ENCODE results near the gene ENPEP.
"Not testable (repeated sequence)": the region's sequence is repeated elsewhere in the genome, so short reads cannot be mapped to it uniquely, and the experiment has no call there.

Gene ENPEP

GRCh38 chr4:110475881-110476818 lies at the start of gene ENPEP:
ENPEP (plus strand) TSS chr4:110476155; CDS start chr4:110476415, 260 bp downstream.
- Histone ChIP-seq H3K4me1 (no peaks in the 10 kb centered on the region), H3K9me3 (no peaks in the 10 kb centered on the region), H3K27me3 (no peaks in the 10 kb centered on the region), H3K36me3 (no peaks in the 10 kb centered on the region), H4K20me1 (no peaks in the 10 kb centered on the region), H3K27ac (no peak within 1 kb of the TSS), H3K4me2 (no peak within 1 kb of the TSS), H3K4me3 (no peak within 1 kb of the TSS), H3K9ac (no peak within 1 kb of the TSS)
- no peak for TF ChIP-seq Cebpa-rat (IDR thresholded peaks at IDR 0.05)

GRCh38 chr4:110431805-110432204 lies 44.1 kb upstream of the ENPEP start:
- not testable (repeated sequence) for H3K4me3 ChIP-seq, H3K9ac ChIP-seq, H3K36me3 ChIP-seq, H3K27me3 ChIP-seq, H3K9me3 ChIP-seq, H4K20me1 ChIP-seq, H3K4me2 ChIP-seq, H3K27ac ChIP-seq, H3K4me1 ChIP-seq

- not testable (repeated sequence) for H3K4me3 ChIP-seq, H3K9ac ChIP-seq, H4K20me1 ChIP-seq, H3K36me3 ChIP-seq, H3K4me1 ChIP-seq, H3K4me2 ChIP-seq, H3K9me3 ChIP-seq, H3K27me3 ChIP-seq, H3K27ac ChIP-seq
These were observed 38.7 kb upstream of the ENPEP start for GRCh38 chr4:110437292-110437691.

GRCh38 chr4:110439209-110439608 lies 36.7 kb upstream of the ENPEP start:
- H3K27ac ChIP-seq, H3K27me3 ChIP-seq, H3K9ac ChIP-seq, H4K20me1 ChIP-seq, H3K36me3 ChIP-seq, H3K4me3 ChIP-seq, H3K9me3 ChIP-seq, H3K4me2 ChIP-seq, H3K4me1 ChIP-seq: not testable (repeated sequence)

- no peak for TF ChIP-seq Cebpa-rat (IDR thresholded peaks at IDR 0.05)
- H3K4me3 ChIP-seq = no peak overlapping the region
- no peaks in the 10 kb centered on the region for H3K9me3 ChIP-seq
- no peak overlapping the region for H3K4me2 ChIP-seq
- H4K20me1 ChIP-seq = no peaks in the 10 kb centered on the region
- H3K27me3 ChIP-seq = no peaks in the 10 kb centered on the region
- H3K27ac ChIP-seq = no peak overlapping the region
- peaks cover 7% of the 10 kb centered on the region for H3K4me1 ChIP-seq
- H3K9ac ChIP-seq = no peak overlapping the region
- no peaks in the 10 kb centered on the region for H3K36me3 ChIP-seq
These were observed 33.6 kb upstream of the ENPEP start for GRCh38 chr4:110442309-110442708.

- H3K4me3 ChIP-seq = no peak overlapping the region
- no peak overlapping the region for H3K9ac ChIP-seq
- H3K9me3 ChIP-seq = no peaks in the 10 kb centered on the region
- H3K4me2 ChIP-seq = no peak overlapping the region
- no peaks in the 10 kb centered on the region for H3K36me3 ChIP-seq
- peaks cover 7% of the 10 kb centered on the region for H3K4me1 ChIP-seq
- H4K20me1 ChIP-seq = no peaks in the 10 kb centered on the region
- no peak overlapping the region for H3K27ac ChIP-seq
- H3K27me3 ChIP-seq = no peaks in the 10 kb centered on the region
- TF ChIP-seq Cebpa-rat (IDR thresholded peaks at IDR 0.05) = no peak
These were observed 33.2 kb upstream of the ENPEP start for GRCh38 chr4:110442788-110443187.

GRCh38 chr4:110449947-110450346 lies 26.0 kb upstream of the ENPEP start:
- Histone ChIP-seq H3K4me1 (no peaks in the 10 kb centered on the region), H3K4me2 (no peak overlapping the region), H3K9ac (no peak overlapping the region), H4K20me1 (no peaks in the 10 kb centered on the region), H3K9me3 (no peaks in the 10 kb centered on the region), H3K4me3 (no peak overlapping the region), H3K27ac (no peak overlapping the region), H3K27me3 (no peaks in the 10 kb centered on the region), H3K36me3 (no peaks in the 10 kb centered on the region)
- TF ChIP-seq Cebpa-rat (IDR thresholded peaks at IDR 0.05) = no peak

GRCh38 chr4:110452546-110452945 lies 23.4 kb upstream of the ENPEP start:
- Histone ChIP-seq H3K27ac (no peak overlapping the region), H4K20me1 (no peaks in the 10 kb centered on the region), H3K36me3 (no peaks in the 10 kb centered on the region), H3K9ac (no peak overlapping the region), H3K9me3 (no peaks in the 10 kb centered on the region), H3K27me3 (no peaks in the 10 kb centered on the region), H3K4me1 (no peaks in the 10 kb centered on the region), H3K4me2 (no peak overlapping the region), H3K4me3 (no peak overlapping the region)
- TF ChIP-seq Cebpa-rat (IDR thresholded peaks at IDR 0.05) = no peak

GRCh38 chr4:110454441-110454840 lies 21.5 kb upstream of the ENPEP start:
- H3K4me3 ChIP-seq = no peak overlapping the region
- no peak for TF ChIP-seq Cebpa-rat (IDR thresholded peaks at IDR 0.05)
- no peak overlapping the region for H3K27ac ChIP-seq
- no peaks in the 10 kb centered on the region for H4K20me1 ChIP-seq
- H3K9me3 ChIP-seq = no peaks in the 10 kb centered on the region
- H3K27me3 ChIP-seq = no peaks in the 10 kb centered on the region
- no peaks in the 10 kb centered on the region for H3K36me3 ChIP-seq
- H3K4me1 ChIP-seq = no peaks in the 10 kb centered on the region
- no peak overlapping the region for H3K4me2 ChIP-seq
- no peak overlapping the region for H3K9ac ChIP-seq

GRCh38 chr4:110458494-110459266 lies 17.3 kb upstream of the ENPEP start:
- no peak for TF ChIP-seq Cebpa-rat (IDR thresholded peaks at IDR 0.05)
- Histone ChIP-seq H3K27ac (no peak overlapping the region), H3K4me1 (no peaks in the 10 kb centered on the region), H4K20me1 (no peaks in the 10 kb centered on the region), H3K36me3 (no peaks in the 10 kb centered on the region), H3K27me3 (no peaks in the 10 kb centered on the region), H3K4me2 (no peak overlapping the region), H3K4me3 (no peak overlapping the region), H3K9me3 (no peaks in the 10 kb centered on the region), H3K9ac (no peak overlapping the region)
